Heart left ventricle (tissue), 16 donors: Measurements from ENCODE around the gene MAN1C1. TPM values are rescaled to one million over a fixed set of nuclear protein-coding genes. Genes with fewer than 3 reads are reported as not detected.

Experiments
- ATAC-seq, 4 donors: fragments of 200-7000 bp; cut with Tn5 transposase; one replicate each; pipeline ENCODE4 v1.9.1; 2020 to 2022; ENCODE audit warnings: moderate library complexity in 4 of 4, mild to moderate bottlenecking in 3 of 4, moderate number of reproducible peaks in 1 of 4
- DNase-seq, 5 donors: peaks; one replicate each; pipeline ENCODE4 v3.0.0-alpha.2; 2020
- H3K27ac ChIP-seq, 12 donors: fragments of 200-600 bp; sonication (generic) in 4 of 12; one replicate each; pipeline versions ENCODE4 v1.5.0 to v1.8.0; 2016 to 2022; ENCODE audit warnings: mild to moderate bottlenecking in 2 of 12
- H3K27me3 ChIP-seq, 9 donors: fragments of 200-600 bp; sonication (generic) in 2 of 9; one replicate each; pipeline versions ENCODE4 v1.5.1 to v1.8.0; 2016 to 2022; ENCODE audit warnings: mild to moderate bottlenecking in 3 of 9
- H3K36me3 ChIP-seq, 9 donors: fragments of 200-600 bp; sonication (generic) in 2 of 9; one replicate each; pipeline versions ENCODE4 v1.5.0 to v1.8.0; 2018 to 2022; ENCODE audit warnings: mild to moderate bottlenecking in 2 of 9
- H3K4me1 ChIP-seq, 12 donors: fragments of 200-600 bp; sonication (generic) in 4 of 12; one replicate each; pipeline versions ENCODE4 v1.5.0 to v1.8.0; 2016 to 2022; ENCODE audit warnings: mild to moderate bottlenecking in 3 of 12
- H3K4me3 ChIP-seq, 12 donors: fragments of 200-600 bp; sonication (generic) in 4 of 12; one replicate each; pipeline versions ENCODE4 v1.5.0 to v1.8.0; 2017 to 2022; ENCODE audit warnings: mild to moderate bottlenecking in 9 of 12, moderate library complexity in 4 of 12
- H3K9me3 ChIP-seq, 12 donors: fragments of 200-600 bp; sonication (generic) in 4 of 12; one replicate each; pipeline versions ENCODE4 v1.5.0 to v1.8.0; 2016 to 2022; ENCODE audit warnings: mild to moderate bottlenecking in 1 of 12
- CTCF ChIP-seq, 12 donors: fragments of 200-600 bp; sonication (generic) in 4 of 12; IDR thresholded peaks; one replicate each; pipeline versions ENCODE4 v1.5.0 to v1.8.0; 2018 to 2022; ENCODE audit warnings: antibody characterized with exemption in 12 of 12, mild to moderate bottlenecking in 5 of 12
- POLR2A ChIP-seq, 2 donors: fragments of 450-650 bp; IDR thresholded peaks; one replicate each; pipeline ENCODE4 v1.6.1; 2017; ENCODE audit warnings: antibody characterized with exemption in 2 of 2, mild to moderate bottlenecking in 2 of 2, moderate library complexity in 2 of 2
- WGBS, 4 donors: extraction: QIAGEN DNeasy Blood & Tissue Kit in 2 of 4; methylation state at CpG; one replicate each; pipeline versions ENCODE4 v1.1.5 to v1.1.7; 2013 to 2018; 5-methylcytosine and 5-hydroxymethylcytosine counted together
- intact Hi-C, 10 donors: fragments of 100-400 bp; cut with DNase I; formaldehyde crosslinking; loops; one replicate each; pipeline versions ENCODE4 v1.11.1 to v1.14.2; 2022
- polyA plus RNA-seq, 2 donors: library from polyadenylated mRNA; stranded (reverse); fragments of 200-250 nt; gene quantifications; one replicate each; pipeline ENCODE4 v1.2.3, GENCODE V29; 2013
- total RNA-seq, 9 donors: library from RNA; depleted of rRNA in 2 of 9; stranded (reverse); fragments of >200 nt in 2 of 9; fragmentation: NEBNext Ultra II Directional in 3 of 9; extraction: Animal tissue kit (Norgen Biotek cat#: 25700) in 3 of 9; gene quantifications; one replicate each; pipeline versions ENCODE4 v1.1.0 to v1.2.4, GENCODE V29; 2016 to 2023
- donor health status: ischemic (EF 13 %, LVEDD 7.1; RV severe dilation, severe dysfunction).
- donor health status: healthy with polysubstance abuse.
- donor health status: DM: no; HTN: yes; CAD: no.
- donor health status: DM: no; HTN: no; CAD: no.
- donor health status: ischemic (EF 25% LVEDD 6.9; RV normal size, moderate dysfunction).
- donor health status: ischemic (EF 25% LVEDD 5.7; RV mildly dilated, moderate dysfunction).
- donor health status: healthy.
- donor health status: DM: yes; HTN: yes; CAD: no.
- donor health status: ischemic (EF 35%, LVEDD 5.7; RV mildly dilated, moderate dysfunction).
- donor health status: nonischemic (EF 11% LVEDD 7.7; RV severe dilation, severe dysfunction).
- donor health status: DM: yes; HTN: yes; CAD: no.
- donor health status: PGD.
- donor health status: ischemic (EF 29% LVEDD 5.4; RV normal size, mild dysfunction).
- donor health status: nonischemic (EF 23%, LVEDD 6.1; RV moderate dilation, normal function).

The MAN1C1 gene
- total and polyA plus RNA-seq, 11 donors: 7.7 to 25.7 (median 14.7) TPM

- DNase-seq (peak in 3 of 5 donors; percentile 65 to 70 (median 67)), ATAC-seq (peak in 3 of 4 donors; percentile 5 to 56 (median 23))
- H3K9me3 ChIP-seq: no peaks in the 10 kb centered on the region
- WGBS, 4 donors: 81 to 86% (median 83%) methylated on average over 16 to 21 of the region's 21 CpGs
- peaks cover 0 to 20% (median 16%) of the 10 kb centered on the region in 9 donors for H3K36me3 ChIP-seq
- no peak for TF ChIP-seq POLR2A (IDR thresholded peaks at IDR 0.05)
- peaks cover 4 to 57% (median 37%) of the 10 kb centered on the region in 12 donors for H3K4me1 ChIP-seq
- peak overlapping the region in 10 of 12 donors; percentile 43 to 83 (median 73) for H3K27ac ChIP-seq
- intact Hi-C loops: no loop called here
- H3K4me3 ChIP-seq: no peak overlapping the region
- H3K27me3 ChIP-seq: no peaks in the 10 kb centered on the region
Observed at GRCh38 chr1:25568834-25569596, 47.6 kb upstream of the MAN1C1 start.

- intact Hi-C loops: no loop called here
- DNase-seq (peak in 1 of 5 donors; percentile 24), ATAC-seq (no peak)
- TF ChIP-seq CTCF (IDR thresholded peaks at IDR 0.05): no peak
- no peak for TF ChIP-seq POLR2A (IDR thresholded peaks at IDR 0.05)
- Histone ChIP-seq H3K36me3 (peaks cover 0 to 12% (median 8%) of the 10 kb centered on the region in 9 donors), H3K4me3 (no peak overlapping the region), H3K9me3 (no peaks in the 10 kb centered on the region), H3K27ac (peak overlapping the region in 3 of 12 donors; percentile 3 to 83 (median 22)), H3K27me3 (no peaks in the 10 kb centered on the region), H3K4me1 (peaks cover 4 to 57% (median 37%) of the 10 kb centered on the region in 12 donors)
- WGBS, 4 donors: 84 to 87% (median 86%) methylated on average over 18 of the region's 18 CpGs
Observed at GRCh38 chr1:25569597-25570396, 46.8 kb upstream of the MAN1C1 start.

GRCh38 chr1:25570798-25571521 is 45.6 kb upstream of the MAN1C1 start:
- ATAC-seq (no peak), DNase-seq (peak in 1 of 5 donors; percentile 20)
- H3K4me3 ChIP-seq: no peak overlapping the region
- intact Hi-C loops: no loop called here
- no peaks in the 10 kb centered on the region for H3K9me3 ChIP-seq
- WGBS, 4 donors: 80 to 93% (median 88%) methylated on average over 8 to 12 of the region's 12 CpGs
- TF ChIP-seq CTCF (IDR thresholded peaks at IDR 0.05): no peak
- no peak for TF ChIP-seq POLR2A (IDR thresholded peaks at IDR 0.05)
- H3K4me1 ChIP-seq: peaks cover 4 to 54% (median 32%) of the 10 kb centered on the region in 12 donors
- H3K27me3 ChIP-seq: no peaks in the 10 kb centered on the region
- H3K36me3 ChIP-seq: peaks cover 0 to 3% (median 0%) of the 10 kb centered on the region in 9 donors
- H3K27ac ChIP-seq: no peak overlapping the region

GRCh38 chr1:25571522-25571970 is 45.0 kb upstream of the MAN1C1 start:
- ATAC-seq: no peak
- H3K27me3 ChIP-seq: no peaks in the 10 kb centered on the region
- H3K4me1 ChIP-seq: peaks cover 4 to 48% (median 28%) of the 10 kb centered on the region in 12 donors
- H3K27ac ChIP-seq: no peak overlapping the region
- H3K36me3 ChIP-seq: peaks cover 0 to 3% (median 0%) of the 10 kb centered on the region in 9 donors
- no peaks in the 10 kb centered on the region for H3K9me3 ChIP-seq
- WGBS, 4 donors: 73 to 93% (median 88%) methylated on average over 4 to 6 of the region's 6 CpGs
- intact Hi-C loops: no loop called here
- no peak for DNase-seq
- H3K4me3 ChIP-seq: no peak overlapping the region
- TF ChIP-seq CTCF (IDR thresholded peaks at IDR 0.05) (no peak), POLR2A (IDR thresholded peaks at IDR 0.05) (no peak)
